Upper lobe of left lung (tissue), 4 donors: ENCODE data around the gene BEGAIN.

Source experiments
- CTCF ChIP-seq, 6 experiments: fragments of 450-650 bp in 4 of 6; fragments of 200-600 bp in 2 of 6; sonication (generic) in 2 of 6; IDR thresholded peaks; one replicate each; pipeline ENCODE4 v1.5.1; 2016 to 2019; ENCODE audit warnings: antibody characterized with exemption in 6 of 6
- EP300 ChIP-seq, 4 donors: sonication (generic); formaldehyde crosslinking; IDR thresholded peaks; one replicate each; pipeline ENCODE4 v1.5.1; 2017; ENCODE audit warnings: antibody characterized with exemption in 4 of 4, control low read depth in 2 of 4
- POLR2A ChIP-seq, 4 donors: fragments of 450-650 bp; IDR thresholded peaks; one replicate each; pipeline ENCODE4 v1.5.1; 2016 to 2017; ENCODE audit warnings: antibody characterized with exemption in 4 of 4, mild to moderate bottlenecking in 2 of 4
- POLR2AphosphoS5 ChIP-seq, 2 donors: sonication (generic); formaldehyde crosslinking; IDR thresholded peaks; one replicate each; pipeline ENCODE4 v1.5.1; 2017; ENCODE audit warnings: antibody characterized with exemption in 2 of 2

- no peak for TF ChIP-seq POLR2AphosphoS5 (IDR thresholded peaks at IDR 0.05)
- no peak for TF ChIP-seq CTCF (IDR thresholded peaks at IDR 0.05)
- no peak for TF ChIP-seq POLR2A (IDR thresholded peaks at IDR 0.05)
- TF ChIP-seq EP300 (IDR thresholded peaks at IDR 0.05), result no peak
These were observed 62.8 kb downstream of the BEGAIN start for GRCh38 chr14:100524233-100524932.
